Thoracic aorta (tissue), 2 donors: ENCODE results near the gene PLA1A. TPM values are rescaled to one million over a fixed set of nuclear protein-coding genes. Genes with fewer than 3 reads are reported as not detected.
"Not testable (repeated sequence)": the region's sequence is repeated elsewhere in the genome, so short reads cannot be mapped to it uniquely, and the experiment has no call there.

Experiments
- ATAC-seq: fragments of 150-250 bp; one replicate; pipeline ENCODE4 v1.8.0; 2017; ENCODE audit warnings: low read depth; ENCODE audit not compliant: insufficient number of reproducible peaks, low FRiP score
- DNase-seq: peaks from one replicate; pipeline ENCODE4 v3.0.0-alpha.2; 2020; ENCODE audit warnings: low spot score
- H3K27ac ChIP-seq, 2 donors: fragments of 200-600 bp; sonication (generic); 1 replicate in 1 of 2; 2 replicates in 1 of 2; pipeline ENCODE4 v1.5.1; 2016; ENCODE audit warnings: mild to moderate bottlenecking in 2 of 2, moderate library complexity in 2 of 2
- H3K27me3 ChIP-seq: fragments of 200-600 bp; sonication (generic); replicated peaks from 2 replicates; pipeline ENCODE4 v1.6.0; 2016; ENCODE audit warnings: mild to moderate bottlenecking; ENCODE audit not compliant: insufficient read depth
- H3K36me3 ChIP-seq: fragments of 200-600 bp; sonication (generic); one replicate; pipeline ENCODE4 v1.5.1; 2016
- H3K4me1 ChIP-seq, 2 donors: fragments of 200-600 bp; sonication (generic); 1 replicate in 1 of 2; 2 replicates in 1 of 2; pipeline versions ENCODE4 v1.5.1 to v1.6.0; 2016; ENCODE audit warnings: low read depth in 2 of 2, mild to moderate bottlenecking in 1 of 2; ENCODE audit not compliant: control insufficient read depth in 1 of 2
- H3K4me3 ChIP-seq: fragments of 200-600 bp; sonication (generic); 2 replicates; pipeline ENCODE4 v1.5.1; 2016; ENCODE audit warnings: mild to moderate bottlenecking
- H3K9me3 ChIP-seq: fragments of 200-600 bp; sonication (generic); 2 replicates; pipeline ENCODE4 v1.5.1; 2016
- total RNA-seq, 2 donors: library from RNA; depleted of rRNA; stranded (reverse); fragments of >200 nt; gene quantifications; one replicate each; pipeline versions ENCODE4 v1.1.0 to v1.2.3, GENCODE V29; 2016
- TF ChIP-seq, protein P1 (sequence below): fragments of 200-600 bp; sonication (generic); IDR thresholded peaks from one replicate; pipeline ENCODE4 v1.5.1; 2019; ENCODE audit warnings: antibody characterized with exemption

Gene PLA1A
- total RNA-seq, 2 donors from 2014 or later = 4.9 to 20.8 TPM

- ATAC-seq = no peak
- H3K27ac ChIP-seq = no peak overlapping the region
- no peaks in the 10 kb centered on the region for H3K9me3 ChIP-seq
- H3K4me3 ChIP-seq = no peak overlapping the region
- no peaks in the 10 kb centered on the region for H3K36me3 ChIP-seq
- peaks cover 0 to 4% of the 10 kb centered on the region in 2 donors for H3K4me1 ChIP-seq
- TF ChIP-seq, protein P1, sequence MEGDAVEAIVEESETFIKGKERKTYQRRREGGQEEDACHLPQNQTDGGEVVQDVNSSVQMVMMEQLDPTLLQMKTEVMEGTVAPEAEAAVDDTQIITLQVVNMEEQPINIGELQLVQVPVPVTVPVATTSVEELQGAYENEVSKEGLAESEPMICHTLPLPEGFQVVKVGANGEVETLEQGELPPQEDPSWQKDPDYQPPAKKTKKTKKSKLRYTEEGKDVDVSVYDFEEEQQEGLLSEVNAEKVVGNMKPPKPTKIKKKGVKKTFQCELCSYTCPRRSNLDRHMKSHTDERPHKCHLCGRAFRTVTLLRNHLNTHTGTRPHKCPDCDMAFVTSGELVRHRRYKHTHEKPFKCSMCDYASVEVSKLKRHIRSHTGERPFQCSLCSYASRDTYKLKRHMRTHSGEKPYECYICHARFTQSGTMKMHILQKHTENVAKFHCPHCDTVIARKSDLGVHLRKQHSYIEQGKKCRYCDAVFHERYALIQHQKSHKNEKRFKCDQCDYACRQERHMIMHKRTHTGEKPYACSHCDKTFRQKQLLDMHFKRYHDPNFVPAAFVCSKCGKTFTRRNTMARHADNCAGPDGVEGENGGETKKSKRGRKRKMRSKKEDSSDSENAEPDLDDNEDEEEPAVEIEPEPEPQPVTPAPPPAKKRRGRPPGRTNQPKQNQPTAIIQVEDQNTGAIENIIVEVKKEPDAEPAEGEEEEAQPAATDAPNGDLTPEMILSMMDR = no peak
- no peaks in the 10 kb centered on the region for H3K27me3 ChIP-seq
- no peak for DNase-seq
These were observed 3.6 kb upstream of the PLA1A start for GRCh38 chr3:119594066-119594465.

DNA sequence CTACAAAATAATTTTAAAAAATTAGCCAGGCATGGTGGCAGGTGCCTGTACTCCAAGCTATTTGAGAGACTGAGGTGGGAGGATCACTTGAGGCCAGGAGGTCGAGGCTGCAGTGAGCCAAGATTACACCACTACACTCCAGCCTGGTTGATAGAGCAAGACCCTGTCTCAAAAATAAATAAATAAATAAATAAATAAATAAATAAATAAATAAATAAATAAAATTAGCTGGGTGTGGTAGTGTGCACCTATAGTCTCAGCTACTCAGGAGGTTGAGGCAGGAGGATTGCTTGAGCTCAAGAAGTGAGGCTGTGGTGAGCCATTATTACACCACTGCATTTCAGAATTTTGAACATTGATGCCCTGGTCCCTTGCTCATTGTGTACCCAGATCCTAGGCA is 2.8 kb upstream of the PLA1A start:
- H3K4me1 ChIP-seq, H3K36me3 ChIP-seq, ATAC-seq, H3K4me3 ChIP-seq, H3K9me3 ChIP-seq, H3K27ac ChIP-seq, H3K27me3 ChIP-seq, DNase-seq: not testable (repeated sequence)

DNA sequence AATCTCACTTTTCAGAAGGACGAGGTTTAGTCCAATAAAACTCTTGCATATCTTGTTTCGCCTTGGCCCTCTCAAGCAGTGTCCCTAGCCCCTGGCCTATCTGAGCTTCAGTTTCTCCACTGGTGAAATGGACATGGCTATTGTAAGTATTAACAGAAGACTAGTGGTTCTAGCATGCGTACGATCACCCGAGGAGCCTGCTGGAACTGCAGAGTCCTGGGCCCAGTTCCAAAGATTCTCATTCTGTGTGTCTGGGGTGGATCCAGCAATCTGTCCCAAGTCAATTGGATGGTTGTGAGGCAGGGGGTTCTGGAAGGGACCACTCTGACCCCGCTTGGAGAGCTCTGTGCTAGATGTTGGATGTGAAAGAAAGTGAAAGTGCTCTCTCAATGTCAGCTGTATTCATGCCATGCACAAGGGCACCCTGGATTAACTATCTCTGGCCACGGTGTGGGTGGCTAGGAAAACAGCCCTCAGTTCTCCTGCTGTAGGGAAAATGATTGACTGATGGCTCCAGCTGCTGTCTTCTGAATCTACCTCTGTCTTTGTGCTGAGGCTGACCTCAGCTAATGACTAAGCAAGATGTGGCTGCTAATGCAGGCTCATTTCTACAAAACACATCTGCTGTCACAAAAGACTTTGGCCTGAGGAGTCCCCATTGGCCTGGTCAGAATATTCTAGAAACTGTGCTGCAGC is 1.9 kb upstream of the PLA1A start:
- DNase-seq (no peak), ATAC-seq (no peak)
- Histone ChIP-seq H3K27me3 (no peaks in the 10 kb centered on the region), H3K4me1 (peaks cover 0 to 4% of the 10 kb centered on the region in 2 donors), H3K36me3 (no peaks in the 10 kb centered on the region), H3K27ac (no peak overlapping the region), H3K9me3 (no peaks in the 10 kb centered on the region), H3K4me3 (peak overlapping the region; percentile 58)
- TF ChIP-seq, protein P1 = no peak

- ATAC-seq = no peak
- TF ChIP-seq, protein P1 = no peak
- Histone ChIP-seq H3K27me3 (no peaks in the 10 kb centered on the region), H3K4me1 (peaks cover 0 to 4% of the 10 kb centered on the region in 2 donors), H3K9me3 (no peaks in the 10 kb centered on the region), H3K27ac (no peak overlapping the region), H3K36me3 (no peaks in the 10 kb centered on the region), H3K4me3 (no peak overlapping the region)
- no peak for DNase-seq
These were observed 1.3 kb upstream of the PLA1A start for GRCh38 chr3:119596398-119596797.

- no peaks in the 10 kb centered on the region for H3K27me3 ChIP-seq
- TF ChIP-seq, protein P1 = no peak
- ATAC-seq (no peak), DNase-seq (no peak)
- no peak overlapping the region for H3K4me3 ChIP-seq
- H3K27ac ChIP-seq = no peak overlapping the region
- no peaks in the 10 kb centered on the region for H3K36me3 ChIP-seq
- H3K4me1 ChIP-seq = peaks cover 0 to 17% of the 10 kb centered on the region in 2 donors
- no peaks in the 10 kb centered on the region for H3K9me3 ChIP-seq
These were observed 869 bp downstream of the PLA1A start for GRCh38 chr3:119598410-119599098.
